ENCODE measurements around the gene GRHL3. TPM values are rescaled to one million over a fixed set of nuclear protein-coding genes. Genes with fewer than 3 reads are reported as not detected.

The GRHL3 gene
- total RNA-seq, 2 donors from 2014 or later = 0.26 TPM; not detected in 1

- intact Hi-C loops (cut with DNase I) = no loop called here
- ATAC-seq (no peak), DNase-seq (no peak)
Observed at GRCh38 chr1:24385160-24385940, 66.2 kb downstream of the GRHL3 start.

DNA sequence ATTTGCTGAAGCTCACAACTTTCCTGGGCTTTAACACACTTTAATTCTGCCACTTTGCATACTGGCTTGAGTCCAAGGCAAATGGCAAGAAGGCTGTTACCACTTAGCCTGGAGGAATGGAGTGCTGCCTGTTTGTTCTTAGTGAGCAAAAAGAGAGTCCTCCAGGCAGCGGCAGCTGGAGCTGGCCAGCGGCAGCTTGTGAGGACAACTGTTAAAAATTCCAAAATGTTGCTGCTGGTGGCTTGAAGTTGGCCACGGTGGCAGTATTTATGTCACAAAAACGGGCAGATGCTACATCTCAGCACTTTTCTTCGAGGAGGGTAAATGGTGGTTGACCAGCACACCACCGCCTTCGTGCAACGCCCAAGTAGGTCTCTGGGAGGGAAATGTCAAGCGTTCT lies 67.1 kb downstream of the GRHL3 start:
- DNase-seq (no peak), ATAC-seq (no peak)
- intact Hi-C loops (cut with DNase I) = no loop called here

GRCh38 chr1:24386931-24387330 lies 67.8 kb downstream of the GRHL3 start:
- intact Hi-C loops (cut with DNase I) = no loop called here
- DNase-seq (no peak), ATAC-seq (no peak)

DNA sequence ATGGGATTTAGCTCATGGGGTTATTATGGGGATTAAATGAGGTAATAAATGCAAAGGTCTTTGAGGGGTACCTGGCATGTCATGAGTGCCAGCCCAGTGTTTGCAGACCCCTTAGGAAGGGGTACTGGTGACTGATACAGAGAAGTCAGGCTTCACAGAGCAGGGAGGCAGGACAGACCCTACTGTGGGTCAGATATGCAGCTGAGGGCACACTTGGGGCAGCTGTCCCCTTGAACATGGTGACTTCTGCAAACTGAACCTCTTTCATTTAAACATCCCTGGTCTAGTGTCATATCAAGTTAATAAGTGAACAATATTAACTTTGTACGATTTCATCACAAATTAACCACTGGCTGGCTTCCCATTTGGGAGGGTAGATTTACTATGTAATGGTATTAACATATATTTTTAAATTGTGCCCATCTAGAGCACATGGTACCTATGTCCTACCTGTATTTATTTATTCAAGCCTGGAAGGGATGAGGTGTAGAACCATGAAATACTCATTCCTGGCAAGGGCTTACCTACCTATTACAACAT lies 68.5 kb downstream of the GRHL3 start:
- intact Hi-C loops (cut with DNase I) = no loop called here
- DNase-seq = no peak
- ATAC-seq = no peak

DNA sequence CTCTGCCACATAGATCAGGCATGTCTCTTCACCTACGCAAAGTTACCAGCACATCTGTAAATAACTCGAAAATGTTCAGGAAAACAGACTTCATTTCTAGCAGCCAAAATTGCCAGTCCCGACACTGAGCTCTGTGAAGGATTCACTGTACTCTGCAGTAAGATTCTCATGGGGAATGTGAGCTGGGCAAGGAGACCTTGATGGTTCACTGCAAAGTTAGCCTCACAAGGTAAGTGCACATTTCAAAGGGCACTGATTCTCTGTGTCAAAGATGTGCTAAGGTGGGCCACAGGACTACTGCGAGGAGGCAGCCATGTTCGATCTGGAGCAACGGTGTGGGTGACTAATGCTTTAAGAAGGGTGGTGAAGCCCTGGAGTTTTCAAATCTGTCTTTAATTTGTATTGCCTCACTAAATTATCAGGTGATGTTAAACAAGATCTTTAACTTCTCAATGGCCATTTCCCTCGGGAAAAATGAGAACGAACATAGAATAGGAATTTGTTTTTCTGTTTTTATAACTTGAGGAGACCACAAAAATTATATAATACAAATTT lies 69.3 kb downstream of the GRHL3 start:
- no peak for DNase-seq
- intact Hi-C loops (cut with DNase I) = no loop called here
- ATAC-seq = no peak

DNA sequence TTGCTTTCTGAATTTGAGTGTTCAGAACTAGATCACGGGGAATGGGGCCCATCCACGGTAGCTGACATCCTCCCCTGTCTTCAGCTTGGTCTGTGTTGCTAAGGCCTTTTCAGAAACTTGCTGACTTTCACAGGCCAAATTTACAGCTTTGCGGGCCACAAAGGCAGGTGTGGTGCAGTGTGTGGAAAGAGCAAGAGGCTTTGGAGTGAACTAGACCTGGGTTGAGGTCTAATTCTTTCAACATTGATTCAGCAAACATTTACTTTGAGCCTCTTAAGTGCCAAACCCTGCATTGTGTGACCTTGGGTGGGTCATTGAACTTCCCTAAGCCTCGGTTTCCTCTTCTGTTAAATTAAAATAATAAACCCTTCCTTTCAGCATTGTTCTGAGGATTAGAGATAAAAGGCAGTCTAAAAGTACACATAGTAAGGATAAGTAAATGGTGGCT lies 70.1 kb downstream of the GRHL3 start:
- no peak for DNase-seq
- intact Hi-C loops (cut with DNase I) = no loop called here
- ATAC-seq = no peak

GRCh38 chr1:24390924-24391782 lies 72.0 kb downstream of the GRHL3 start:
- intact Hi-C loops (cut with DNase I) = no loop called here
- DNase-seq = peak; percentile 84
- peak; percentile 93 to 96 for ATAC-seq

GRCh38 chr1:24391882-24392603 lies 72.9 kb downstream of the GRHL3 start:
- ATAC-seq = peak; percentile 84 to 88
- intact Hi-C loops (cut with DNase I) = loop anchor here (1.0 to 2.0 kb wide), 2 partner anchors 189 to 193 kb away; no protein-coding TSS in a partner anchor
- peak; percentile 72 for DNase-seq

GRCh38 chr1:24392604-24392946 lies 73.4 kb downstream of the GRHL3 start:
- DNase-seq (no peak), ATAC-seq (no peak)
- intact Hi-C loops (cut with DNase I) = loop anchor here (1.0 to 2.0 kb wide), 2 partner anchors 190 to 193 kb away; no protein-coding TSS in a partner anchor

- intact Hi-C loops (cut with DNase I) = loop anchor here (1.0 to 2.0 kb wide), 2 partner anchors 190 to 194 kb away; no protein-coding TSS in a partner anchor
- ATAC-seq (no peak), DNase-seq (no peak)
Observed at GRCh38 chr1:24392982-24393650, 74.0 kb downstream of the GRHL3 start.

DNA sequence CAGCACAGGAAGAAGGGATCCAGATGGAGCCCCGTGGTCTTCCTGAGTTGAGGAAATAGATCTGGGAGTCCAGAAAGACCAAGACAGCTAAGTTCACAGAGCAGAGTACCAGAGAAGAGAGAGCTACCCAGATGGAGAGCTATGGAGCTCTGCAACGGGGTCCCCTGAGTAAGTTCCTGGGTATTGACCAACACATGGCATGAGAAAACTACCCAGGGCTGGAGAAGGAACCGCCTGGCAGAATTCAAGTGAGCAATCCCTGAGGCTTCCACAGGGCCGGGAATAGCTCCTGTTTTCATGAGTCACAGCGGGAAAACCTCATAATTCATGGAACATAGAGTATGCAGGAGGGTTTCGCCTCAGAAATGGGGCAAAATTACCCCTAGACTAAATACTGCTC lies 74.7 kb downstream of the GRHL3 start:
- DNase-seq (no peak), ATAC-seq (peak in 1 of 2 donors; percentile 7)
- intact Hi-C loops (cut with DNase I) = loop anchor here in 1 of 2 donors (2.0 kb wide), 1 partner anchor 191 kb away; no protein-coding TSS in a partner anchor

DNA sequence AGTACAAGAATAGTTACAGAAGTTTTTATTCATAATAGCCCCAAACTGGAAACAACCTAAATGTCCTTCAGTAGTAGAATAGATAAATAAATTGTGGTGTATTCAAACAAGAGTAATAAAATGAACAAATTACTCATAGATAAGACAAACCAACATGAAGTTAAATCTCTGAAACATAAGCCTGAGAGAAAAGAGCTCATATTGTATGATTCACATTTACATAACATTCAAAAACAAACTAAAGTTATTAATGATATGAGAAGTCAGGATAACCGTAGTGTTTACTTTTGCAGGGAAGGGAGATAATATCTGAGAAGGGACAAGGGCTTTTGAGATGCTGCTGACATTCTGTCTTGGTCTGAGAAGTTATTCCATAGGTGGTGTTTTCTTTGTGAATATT lies 80.9 kb downstream of the GRHL3 start:
- ATAC-seq = peak in 1 of 2 donors; percentile 21

GRCh38 chr1:24403806-24404205 lies 84.6 kb downstream of the GRHL3 start:
- DNase-seq = no peak
- intact Hi-C loops (cut with DNase I) = no loop called here
- ATAC-seq = no peak

More for the DNA sequence above, 80.9 kb downstream of the GRHL3 start:
- intact Hi-C loops (cut with DNase I) = no loop called here
- DNase-seq = no peak

Other genes with a start within 250 kb of the GRHL3 start
- 100 to 1,000 TPM; 160 to 224 TPM for gene MYOM3, start 207.2 kb upstream of the GRHL3 start, total RNA-seq
- gene IL22RA1, start 176.2 kb upstream of the GRHL3 start, total RNA-seq = under 1 TPM; 0.09 to 0.26 TPM
- 1 to 10 TPM; 4.0 to 5.9 TPM for gene IFNLR1, start 132.1 kb upstream of the GRHL3 start, total RNA-seq
- 1 to 10 TPM; 4.6 to 6.6 TPM for gene STPG1, start 94.4 kb downstream of the GRHL3 start, total RNA-seq
- gene NIPAL3, start 96.4 kb downstream of the GRHL3 start, total RNA-seq = 10 to 100 TPM; 20.4 to 26.2 TPM
- 1 to 10 TPM; 5.8 to 6.1 TPM for gene RCAN3, start 183.5 kb downstream of the GRHL3 start, total RNA-seq
- gene NCMAP, start 236.7 kb downstream of the GRHL3 start, total RNA-seq = under 1 TPM; 0.16 to 0.18 TPM